Measurements from ENCODE around the gene ACSM2A.
"Not testable (repeated sequence)": the region's sequence is repeated elsewhere in the genome, so short reads cannot be mapped to it uniquely, and the experiment has no call there.

ACSM2A gene
- 0 to 0.09 reads per million in 2 donors for total RNA-seq

GRCh38 chr16:20451364-20451763 is at the start of gene ACSM2A:
Gene ACSM2A (plus strand): TSS chr16:20451521. CDS start chr16:20460115, 8,594 bp downstream.
- DNase-seq, result not testable (repeated sequence)

GRCh38 chr16:20402651-20403050 is 48.7 kb upstream of the ACSM2A start:
- no peak for DNase-seq

- DNase-seq, result no peak
Measured at GRCh38 chr16:20404637-20405036, 46.7 kb upstream of the ACSM2A start, which contains the start of gene PDILT. Gene PDILT (minus strand): TSS chr16:20404737. CDS start chr16:20399300, 5,437 bp downstream.

GRCh38 chr16:20409398-20410120 is 41.8 kb upstream of the ACSM2A start, which contains the start of gene ACSM5:
Gene ACSM5 (plus strand): TSS chr16:20409534. CDS start chr16:20411485, 1,951 bp downstream.
- no peak for DNase-seq

GRCh38 chr16:20410121-20410723 is 41.1 kb upstream of the ACSM2A start:
- DNase-seq, result no peak

GRCh38 chr16:20411055-20411454 is 40.3 kb upstream of the ACSM2A start:
- no peak for DNase-seq

- DNase-seq, result no peak
Measured at GRCh38 chr16:20415541-20415940, 35.8 kb upstream of the ACSM2A start.

GRCh38 chr16:20419093-20419492 is 32.2 kb upstream of the ACSM2A start:
- DNase-seq, result not testable (repeated sequence)

- not testable (repeated sequence) for DNase-seq
Measured at GRCh38 chr16:20421748-20422147, 29.6 kb upstream of the ACSM2A start.

GRCh38 chr16:20423772-20424128 is 27.6 kb upstream of the ACSM2A start:
- not testable (repeated sequence) for DNase-seq

- DNase-seq, result no peak
Measured at GRCh38 chr16:20424129-20424866, 27.0 kb upstream of the ACSM2A start.

GRCh38 chr16:20427401-20427797 is 23.9 kb upstream of the ACSM2A start:
- not testable (repeated sequence) for DNase-seq

GRCh38 chr16:20429499-20429898 is 21.8 kb upstream of the ACSM2A start:
- not testable (repeated sequence) for DNase-seq

GRCh38 chr16:20430480-20430879 is 20.8 kb upstream of the ACSM2A start:
- DNase-seq, result not testable (repeated sequence)

GRCh38 chr16:20430948-20431347 is 20.4 kb upstream of the ACSM2A start:
- no peak for DNase-seq

GRCh38 chr16:20438950-20439349 is 12.4 kb upstream of the ACSM2A start:
- not testable (repeated sequence) for DNase-seq

- not testable (repeated sequence) for DNase-seq
Measured at GRCh38 chr16:20439820-20440231, 11.5 kb upstream of the ACSM2A start.

- DNase-seq, result not testable (repeated sequence)
Measured at GRCh38 chr16:20440731-20441130, 10.6 kb upstream of the ACSM2A start.

- DNase-seq, result no peak
Measured at GRCh38 chr16:20441191-20441590, 10.1 kb upstream of the ACSM2A start.

- not testable (repeated sequence) for DNase-seq
Measured at GRCh38 chr16:20441859-20442258, 9.5 kb upstream of the ACSM2A start.

GRCh38 chr16:20446652-20447393 is 4.5 kb upstream of the ACSM2A start:
- not testable (repeated sequence) for DNase-seq

- not testable (repeated sequence) for DNase-seq
Measured at GRCh38 chr16:20453633-20454032, 2.3 kb downstream of the ACSM2A start.

GRCh38 chr16:20459227-20459626 is 7.9 kb downstream of the ACSM2A start:
- not testable (repeated sequence) for DNase-seq
